HepG2 (cell line): ENCODE measurements around the gene VSIG10L. TPM values are rescaled to one million over a fixed set of nuclear protein-coding genes. Genes with fewer than 3 reads are reported as not detected.
A peak's percentile ranks its signal among the peaks of the same experiment; 100 is the strongest.

Source experiments
- AGO2 ChIP-seq: fragments of 200-400 bp; formaldehyde crosslinking; optimal IDR thresholded peaks from 2 replicates; pipeline ENCODE3; 2017; ENCODE audit warnings: mild to moderate bottlenecking, low read depth, low read length, moderate library complexity
- FOSL2 ChIP-seq: sonication (generic); formaldehyde crosslinking; IDR thresholded peaks from 2 replicates; pipeline ENCODE4 v1.4.0; 2020; ENCODE audit warnings: missing genetic modification reagents
- HNRNPL ChIP-seq: fragments of 200-400 bp; formaldehyde crosslinking; IDR thresholded peaks from 2 replicates; pipeline ENCODE4 v1.6.1; 2017; ENCODE audit warnings: mild to moderate bottlenecking, low read depth, low read length
- HOXA9 ChIP-seq: sonication (generic); formaldehyde crosslinking; IDR thresholded peaks from 2 replicates; pipeline ENCODE4 v1.8.1; 2022; ENCODE audit warnings: missing genetic modification reagents, mild to moderate bottlenecking, moderate library complexity, borderline replicate concordance
- IKZF4 ChIP-seq: sonication (generic); formaldehyde crosslinking; IDR thresholded peaks from 2 replicates; pipeline ENCODE4 v1.5.1; 2020; ENCODE audit warnings: borderline replicate concordance, mild to moderate bottlenecking, low read depth, missing genetic modification reagents; ENCODE audit errors: not compliant biosample characterization
- MED1 ChIP-seq: sonication (generic); formaldehyde crosslinking; IDR thresholded peaks from 2 replicates; pipeline ENCODE4 v1.4.0; 2020; ENCODE audit warnings: missing genetic modification reagents
- MIXL1 ChIP-seq: IDR thresholded peaks from 2 replicates; pipeline ENCODE4 v1.6.1; 2016
- NCOA2 ChIP-seq: sonication (generic); formaldehyde crosslinking; IDR thresholded peaks from 2 replicates; pipeline ENCODE4 v1.8.0; 2022; ENCODE audit warnings: inconsistent platforms
- PHF21A ChIP-seq: sonication (generic); formaldehyde crosslinking; IDR thresholded peaks from 2 replicates; pipeline ENCODE4 v1.5.0; 2020; ENCODE audit warnings: mild to moderate bottlenecking, missing genetic modification reagents
- RARG ChIP-seq: sonication (generic); formaldehyde crosslinking; IDR thresholded peaks from 2 replicates; pipeline ENCODE4 v1.4.0; 2020; ENCODE audit warnings: low read depth, mild to moderate bottlenecking, missing genetic modification reagents
- SMAD1 ChIP-seq: sonication (generic); formaldehyde crosslinking; IDR thresholded peaks from 2 replicates; pipeline ENCODE4 v1.4.0; 2020; ENCODE audit warnings: missing genetic modification reagents, low read depth, mild to moderate bottlenecking, borderline replicate concordance
- SMARCC2 ChIP-seq: fragments of 450-650 bp; IDR thresholded peaks from 2 replicates; pipeline ENCODE4 v1.6.1; 2017; ENCODE audit warnings: antibody characterized with exemption, mild to moderate bottlenecking
- TFAP4 ChIP-seq: sonication (generic); IDR thresholded peaks from 2 replicates; pipeline ENCODE4 v1.6.1; 2016; ENCODE audit warnings: low read depth, borderline replicate concordance
- ZBTB2 ChIP-seq: sonication (generic); formaldehyde crosslinking; IDR thresholded peaks from 2 replicates; pipeline ENCODE4 v1.8.0; 2022; ENCODE audit warnings: low read depth, missing genetic modification reagents
- ZC3H13 ChIP-seq: sonication (generic); formaldehyde crosslinking; IDR thresholded peaks from 2 replicates; pipeline ENCODE4 v1.8.1; 2023; ENCODE audit warnings: mild to moderate bottlenecking, missing genetic modification reagents, moderate library complexity
- ZKSCAN8 ChIP-seq: IDR thresholded peaks from 2 replicates; pipeline ENCODE4 v1.6.1; 2016; ENCODE audit warnings: borderline replicate concordance, missing genetic modification reagents, missing compliant biosample characterization
- ZNF589 ChIP-seq: sonication (generic); formaldehyde crosslinking; conservative IDR thresholded peaks from 2 replicates; pipeline ENCODE4 v1.8.0; 2022; ENCODE audit warnings: mild to moderate bottlenecking, moderate library complexity, missing genetic modification reagents
- ZNF652 ChIP-seq: IDR thresholded peaks from 2 replicates; pipeline ENCODE4 v1.6.1; 2016; ENCODE audit warnings: low read depth, borderline replicate concordance
- ZNF75D ChIP-seq: sonication (generic); formaldehyde crosslinking; IDR thresholded peaks from 2 replicates; pipeline ENCODE4 v1.8.1; 2023; ENCODE audit warnings: missing genetic modification reagents, mild to moderate bottlenecking, borderline replicate concordance
- polyA plus RNA-seq, 8 experiments: library from polyadenylated mRNA; depleted of rRNA in 3 of 8; stranded (reverse) in 7 of 8; unstranded in 1 of 8; fragments of >200 nt; fragmentation: Illumina TruSeq in 4 of 8; extraction: Trizol in 4 of 8; gene quantifications; 2 replicates each; pipeline versions ENCODE4 v1.2.1 to v1.2.3, GENCODE V29; 2011 to 2016; ENCODE audit warnings: low read depth in 4 of 8, missing spikeins in 1 of 8, mixed read lengths in 1 of 8; ENCODE audit not compliant: insufficient read depth in 1 of 8
- total RNA-seq, 5 experiments: library from RNA; depleted of rRNA; stranded (reverse); fragments of >200 nt; fragmentation: Illumina TruSeq; extraction: Trizol; gene quantifications; 2 replicates each; pipeline ENCODE4 v1.2.3, GENCODE V29; 2016; ENCODE audit warnings: low read depth in 1 of 5
- TF ChIP-seq, protein P1 (sequence below): sonication (generic); formaldehyde crosslinking; IDR thresholded peaks from 2 replicates; pipeline ENCODE4 v1.4.0; 2020; ENCODE audit warnings: missing genetic modification reagents, borderline replicate concordance
- TF ChIP-seq, protein P2 (sequence below): sonication (generic); formaldehyde crosslinking; IDR thresholded peaks from 2 replicates; pipeline ENCODE4 v1.5.1; 2020; ENCODE audit warnings: mild to moderate bottlenecking, missing genetic modification reagents, moderate library complexity

VSIG10L gene
- total and polyA plus RNA-seq, 2 of the 13 experiments (the other 11 are each of a cell fraction or from before 2014, with no cell fraction given): 2.7 to 8.5 TPM

DNA sequence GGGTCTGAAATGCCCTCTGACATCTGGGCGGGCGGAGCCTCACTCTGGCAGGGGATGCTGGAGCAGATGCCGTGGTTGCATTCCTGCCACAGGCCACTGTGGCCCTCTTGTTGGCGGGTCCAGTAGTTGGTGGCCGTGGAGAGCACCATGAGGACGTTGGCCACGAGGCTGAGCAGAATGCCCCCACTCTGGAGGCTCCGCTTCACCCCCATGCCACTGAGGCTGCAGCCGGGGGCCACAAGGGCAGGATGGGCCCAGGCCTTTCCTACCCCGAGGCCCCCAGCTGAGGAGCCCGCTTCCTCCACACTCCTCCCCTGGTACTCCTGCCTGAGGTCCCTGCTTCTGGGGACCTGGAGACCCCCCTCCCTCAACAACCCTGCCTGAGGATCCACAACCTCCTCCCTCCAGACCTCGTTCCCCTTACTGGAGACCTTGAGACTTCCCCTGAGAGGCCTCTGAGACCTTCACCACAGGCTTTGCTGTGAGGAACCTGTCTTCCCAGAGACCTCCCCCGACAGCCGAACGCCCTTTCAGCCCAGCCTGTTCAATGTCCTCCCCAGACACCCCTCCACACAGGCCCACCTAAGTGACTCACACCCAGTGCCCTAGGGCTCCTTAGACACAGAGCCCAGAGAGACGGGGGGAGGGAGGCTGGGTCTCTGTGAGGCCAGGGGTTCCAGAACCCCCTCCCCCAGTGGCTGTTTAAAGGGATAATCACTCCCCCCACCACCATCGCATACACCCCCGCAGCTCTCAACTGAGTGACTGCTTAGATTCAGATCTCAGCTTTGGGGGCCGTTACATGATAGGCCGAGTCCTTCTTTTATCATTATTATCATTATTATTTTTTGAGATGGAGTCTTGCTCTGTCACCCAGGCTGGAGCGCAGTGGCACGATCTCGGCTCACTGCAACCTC, 26.7 kb upstream of the VSIG10L start, which contains the start of gene CLDND2 (continued):
- TF ChIP-seq SMAD1 (CRISPR knock-in tag) (peak; percentile 2; the same call in 1 of the 2 replicates), HOXA9 (CRISPR knock-in tag) (0 out of 2 replicates have a peak, but pooled peaks have one; percentile 21), FOSL2 (peak; percentile 12; the same call in 1 of the 2 replicates), PHF21A (CRISPR knock-in tag) (no peak), ZC3H13 (peak; percentile 18; the same call in 1 of the 2 replicates), SMARCC2 (no peak), ZKSCAN8 (CRISPR knock-in tag) (no peak), RARG (no peak), MED1 (CRISPR knock-in tag) (0 out of 2 replicates have a peak, but pooled peaks have one; percentile 14), MIXL1 (CRISPR knock-in tag) (no peak), ZNF75D (no peak), IKZF4 (CRISPR knock-in tag) (no peak), TFAP4 (0 out of 2 replicates have a peak, but pooled peaks have one; percentile 5), HNRNPL (0 out of 2 replicates have a peak, but pooled peaks have one; percentile 44), ZNF589 (CRISPR knock-in tag) (no peak), AGO2 (peak; percentile 21), ZNF652 (no peak), NCOA2 (CRISPR knock-in tag) (peak; percentile 2; the same call in 1 of the 2 replicates), ZBTB2 (CRISPR knock-in tag) (no peak)
- TF ChIP-seq, protein P1, sequence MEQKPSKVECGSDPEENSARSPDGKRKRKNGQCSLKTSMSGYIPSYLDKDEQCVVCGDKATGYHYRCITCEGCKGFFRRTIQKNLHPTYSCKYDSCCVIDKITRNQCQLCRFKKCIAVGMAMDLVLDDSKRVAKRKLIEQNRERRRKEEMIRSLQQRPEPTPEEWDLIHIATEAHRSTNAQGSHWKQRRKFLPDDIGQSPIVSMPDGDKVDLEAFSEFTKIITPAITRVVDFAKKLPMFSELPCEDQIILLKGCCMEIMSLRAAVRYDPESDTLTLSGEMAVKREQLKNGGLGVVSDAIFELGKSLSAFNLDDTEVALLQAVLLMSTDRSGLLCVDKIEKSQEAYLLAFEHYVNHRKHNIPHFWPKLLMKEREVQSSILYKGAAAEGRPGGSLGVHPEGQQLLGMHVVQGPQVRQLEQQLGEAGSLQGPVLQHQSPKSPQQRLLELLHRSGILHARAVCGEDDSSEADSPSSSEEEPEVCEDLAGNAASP (CRISPR knock-in tag): no peak
- TF ChIP-seq, protein P2, sequence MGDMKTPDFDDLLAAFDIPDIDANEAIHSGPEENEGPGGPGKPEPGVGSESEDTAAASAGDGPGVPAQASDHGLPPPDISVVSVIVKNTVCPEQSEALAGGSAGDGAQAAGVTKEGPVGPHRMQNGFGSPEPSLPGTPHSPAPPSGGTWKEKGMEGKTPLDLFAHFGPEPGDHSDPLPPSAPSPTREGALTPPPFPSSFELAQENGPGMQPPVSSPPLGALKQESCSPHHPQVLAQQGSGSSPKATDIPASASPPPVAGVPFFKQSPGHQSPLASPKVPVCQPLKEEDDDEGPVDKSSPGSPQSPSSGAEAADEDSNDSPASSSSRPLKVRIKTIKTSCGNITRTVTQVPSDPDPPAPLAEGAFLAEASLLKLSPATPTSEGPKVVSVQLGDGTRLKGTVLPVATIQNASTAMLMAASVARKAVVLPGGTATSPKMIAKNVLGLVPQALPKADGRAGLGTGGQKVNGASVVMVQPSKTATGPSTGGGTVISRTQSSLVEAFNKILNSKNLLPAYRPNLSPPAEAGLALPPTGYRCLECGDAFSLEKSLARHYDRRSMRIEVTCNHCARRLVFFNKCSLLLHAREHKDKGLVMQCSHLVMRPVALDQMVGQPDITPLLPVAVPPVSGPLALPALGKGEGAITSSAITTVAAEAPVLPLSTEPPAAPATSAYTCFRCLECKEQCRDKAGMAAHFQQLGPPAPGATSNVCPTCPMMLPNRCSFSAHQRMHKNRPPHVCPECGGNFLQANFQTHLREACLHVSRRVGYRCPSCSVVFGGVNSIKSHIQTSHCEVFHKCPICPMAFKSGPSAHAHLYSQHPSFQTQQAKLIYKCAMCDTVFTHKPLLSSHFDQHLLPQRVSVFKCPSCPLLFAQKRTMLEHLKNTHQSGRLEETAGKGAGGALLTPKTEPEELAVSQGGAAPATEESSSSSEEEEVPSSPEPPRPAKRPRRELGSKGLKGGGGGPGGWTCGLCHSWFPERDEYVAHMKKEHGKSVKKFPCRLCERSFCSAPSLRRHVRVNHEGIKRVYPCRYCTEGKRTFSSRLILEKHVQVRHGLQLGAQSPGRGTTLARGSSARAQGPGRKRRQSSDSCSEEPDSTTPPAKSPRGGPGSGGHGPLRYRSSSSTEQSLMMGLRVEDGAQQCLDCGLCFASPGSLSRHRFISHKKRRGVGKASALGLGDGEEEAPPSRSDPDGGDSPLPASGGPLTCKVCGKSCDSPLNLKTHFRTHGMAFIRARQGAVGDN (CRISPR knock-in tag): peak; percentile 59
